Measurements from ENCODE around the gene RGS3. TPM values are rescaled to one million over a fixed set of nuclear protein-coding genes. Genes with fewer than 3 reads are reported as not detected.

Gene RGS3
- total RNA-seq, 1 donor from 2014 or later = 36.7 TPM

DNA sequence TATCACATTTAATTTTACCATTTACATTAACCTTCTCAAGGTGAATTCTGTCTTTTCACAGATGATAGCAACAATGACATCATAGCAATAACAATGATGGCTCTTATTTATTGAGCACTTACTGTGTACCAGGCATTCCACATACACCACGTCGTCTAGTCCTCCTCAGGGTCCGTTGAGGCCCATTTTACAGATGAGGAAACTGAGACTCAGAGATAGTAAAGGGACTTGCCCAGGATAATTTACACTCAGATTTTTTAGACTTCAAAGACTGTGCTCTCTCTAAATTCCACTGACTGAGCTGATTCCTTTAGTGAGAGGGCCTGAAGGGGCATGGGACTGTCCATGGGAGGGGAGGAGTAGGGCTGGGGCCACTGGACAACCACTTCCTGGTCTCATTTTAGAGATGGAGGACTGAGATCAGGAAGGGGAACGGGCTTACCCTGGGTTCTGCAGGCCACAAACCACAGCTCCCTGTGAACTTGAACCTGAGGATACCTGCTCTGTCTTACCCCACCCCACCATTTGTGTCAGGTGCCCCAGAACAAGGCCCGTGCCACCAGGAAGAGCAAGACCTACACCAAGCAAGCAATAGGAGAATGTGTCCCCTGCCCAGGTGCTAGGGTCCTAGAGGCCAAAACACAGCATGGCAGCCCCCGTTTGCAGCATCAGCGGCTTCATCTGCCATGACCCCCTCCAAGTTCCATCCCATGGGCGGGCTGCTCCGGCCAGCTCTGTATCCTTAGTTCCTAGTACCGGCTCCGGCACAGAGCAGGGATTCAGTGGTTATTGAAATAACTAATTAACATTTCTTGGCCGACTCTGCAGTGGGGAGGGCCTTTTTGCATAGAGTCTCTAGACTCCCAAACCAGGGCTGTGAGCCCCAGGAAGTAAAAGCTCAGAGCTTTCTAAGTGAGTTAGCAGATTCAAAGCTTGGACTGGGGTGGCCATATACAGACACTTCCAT is 96.6 kb downstream of the RGS3 start:
- Mint-ChIP-seq H3K36me3 (ENCODE audit: low read depth) (no peaks in the 10 kb centered on the region), H3K27me3 (ENCODE audit: low read depth) (no peaks in the 10 kb centered on the region), H3K9me3 (no peaks in the 10 kb centered on the region), H3K4me1 (peaks cover 18% of the 10 kb centered on the region), H3K27ac (ENCODE audit: unreplicated experiment) (peak overlapping the region; percentile 50), H3K4me3 (no peak overlapping the region)
- no peak for DNase-seq (ENCODE audit: low read depth, low spot score)
- TF ChIP-seq, protein P1, sequence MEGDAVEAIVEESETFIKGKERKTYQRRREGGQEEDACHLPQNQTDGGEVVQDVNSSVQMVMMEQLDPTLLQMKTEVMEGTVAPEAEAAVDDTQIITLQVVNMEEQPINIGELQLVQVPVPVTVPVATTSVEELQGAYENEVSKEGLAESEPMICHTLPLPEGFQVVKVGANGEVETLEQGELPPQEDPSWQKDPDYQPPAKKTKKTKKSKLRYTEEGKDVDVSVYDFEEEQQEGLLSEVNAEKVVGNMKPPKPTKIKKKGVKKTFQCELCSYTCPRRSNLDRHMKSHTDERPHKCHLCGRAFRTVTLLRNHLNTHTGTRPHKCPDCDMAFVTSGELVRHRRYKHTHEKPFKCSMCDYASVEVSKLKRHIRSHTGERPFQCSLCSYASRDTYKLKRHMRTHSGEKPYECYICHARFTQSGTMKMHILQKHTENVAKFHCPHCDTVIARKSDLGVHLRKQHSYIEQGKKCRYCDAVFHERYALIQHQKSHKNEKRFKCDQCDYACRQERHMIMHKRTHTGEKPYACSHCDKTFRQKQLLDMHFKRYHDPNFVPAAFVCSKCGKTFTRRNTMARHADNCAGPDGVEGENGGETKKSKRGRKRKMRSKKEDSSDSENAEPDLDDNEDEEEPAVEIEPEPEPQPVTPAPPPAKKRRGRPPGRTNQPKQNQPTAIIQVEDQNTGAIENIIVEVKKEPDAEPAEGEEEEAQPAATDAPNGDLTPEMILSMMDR (conservative IDR thresholded peaks at IDR 0.05) = no peak

DNA sequence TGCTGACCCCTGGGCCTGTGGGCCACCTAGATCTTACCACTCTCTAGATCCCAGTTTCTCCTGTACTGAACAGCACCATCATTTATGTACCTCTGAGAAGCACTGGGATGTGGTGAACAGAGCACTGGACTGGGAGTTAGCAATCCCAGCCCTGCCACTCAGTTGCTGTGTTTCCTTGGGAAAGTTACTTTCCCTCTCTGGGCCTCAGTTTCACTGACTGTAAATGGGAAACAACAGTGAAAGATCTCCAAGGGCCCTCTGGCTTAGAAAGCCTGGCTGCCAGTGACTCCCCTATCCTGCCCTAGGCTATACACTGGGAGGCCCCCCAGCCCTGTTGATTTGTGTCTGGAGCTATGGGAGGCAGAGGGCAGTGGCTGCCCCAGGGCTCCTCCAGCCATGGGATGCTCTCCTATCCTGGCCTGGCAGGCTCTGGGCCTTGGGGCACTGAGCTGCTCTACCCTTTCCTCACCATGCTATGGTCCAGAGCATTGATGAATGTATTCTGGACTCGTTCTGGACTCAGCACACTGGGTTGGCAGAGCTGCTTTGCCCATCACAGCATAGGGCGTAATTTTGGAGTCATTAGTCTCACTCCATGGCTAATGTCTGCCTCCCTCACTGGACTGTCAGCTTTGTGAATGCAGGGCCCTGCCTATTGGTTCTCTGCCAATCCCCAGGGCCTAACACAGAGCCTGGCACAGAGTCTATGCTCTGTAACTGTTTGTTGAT is 99.3 kb downstream of the RGS3 start:
- TF ChIP-seq, protein P1 (conservative IDR thresholded peaks at IDR 0.05) = no peak
- Mint-ChIP-seq H3K27ac (ENCODE audit: unreplicated experiment) (no peak overlapping the region), H3K4me1 (peaks cover 35% of the 10 kb centered on the region), H3K36me3 (ENCODE audit: low read depth) (no peaks in the 10 kb centered on the region), H3K27me3 (ENCODE audit: low read depth) (no peaks in the 10 kb centered on the region), H3K9me3 (no peaks in the 10 kb centered on the region), H3K4me3 (peak overlapping the region; percentile 8)
- no peak for DNase-seq (ENCODE audit: low read depth, low spot score)

DNA sequence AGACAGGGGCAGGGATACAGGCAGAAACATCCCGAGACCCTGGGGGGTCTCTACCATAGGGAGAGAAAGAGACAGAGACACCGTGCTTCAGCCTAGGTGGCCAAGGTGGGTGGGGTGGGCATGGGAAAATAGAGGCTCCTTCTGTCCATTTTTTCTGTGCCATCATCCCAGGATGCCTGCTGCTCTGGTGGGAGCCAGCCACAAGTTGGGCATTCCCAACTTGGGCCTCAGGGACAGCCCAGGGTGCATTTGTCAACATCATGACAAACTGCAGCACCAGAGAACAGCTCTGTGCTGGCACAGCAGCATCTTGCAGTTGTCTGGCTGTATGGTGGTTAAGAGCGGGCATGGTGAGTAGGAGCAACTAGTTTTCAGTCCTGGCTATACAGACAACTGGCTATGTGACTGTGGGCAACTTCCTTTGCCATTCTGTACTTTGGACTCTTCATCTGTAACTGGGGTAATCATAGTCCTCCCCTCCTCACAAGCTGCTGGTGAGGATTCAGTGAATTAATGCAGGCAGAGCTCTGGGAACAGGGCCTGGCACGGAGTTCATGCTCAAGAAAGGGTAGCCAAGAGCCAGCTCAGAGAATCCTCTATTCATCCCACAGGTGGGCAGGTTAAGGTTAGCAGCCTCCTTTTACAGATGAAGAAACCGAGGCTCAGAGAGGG is 100.4 kb downstream of the RGS3 start:
- H3K27me3 Mint-ChIP-seq (ENCODE audit: low read depth) = no peaks in the 10 kb centered on the region
- peak overlapping the region; percentile 8 for H3K4me3 Mint-ChIP-seq
- H3K9me3 Mint-ChIP-seq = no peaks in the 10 kb centered on the region
- no peak for DNase-seq (ENCODE audit: low read depth, low spot score)
- peaks cover 35% of the 10 kb centered on the region for H3K4me1 Mint-ChIP-seq
- TF ChIP-seq, protein P1 (conservative IDR thresholded peaks at IDR 0.05) = no peak
- no peak overlapping the region for H3K27ac Mint-ChIP-seq (ENCODE audit: unreplicated experiment)
- H3K36me3 Mint-ChIP-seq (ENCODE audit: low read depth) = no peaks in the 10 kb centered on the region

DNA sequence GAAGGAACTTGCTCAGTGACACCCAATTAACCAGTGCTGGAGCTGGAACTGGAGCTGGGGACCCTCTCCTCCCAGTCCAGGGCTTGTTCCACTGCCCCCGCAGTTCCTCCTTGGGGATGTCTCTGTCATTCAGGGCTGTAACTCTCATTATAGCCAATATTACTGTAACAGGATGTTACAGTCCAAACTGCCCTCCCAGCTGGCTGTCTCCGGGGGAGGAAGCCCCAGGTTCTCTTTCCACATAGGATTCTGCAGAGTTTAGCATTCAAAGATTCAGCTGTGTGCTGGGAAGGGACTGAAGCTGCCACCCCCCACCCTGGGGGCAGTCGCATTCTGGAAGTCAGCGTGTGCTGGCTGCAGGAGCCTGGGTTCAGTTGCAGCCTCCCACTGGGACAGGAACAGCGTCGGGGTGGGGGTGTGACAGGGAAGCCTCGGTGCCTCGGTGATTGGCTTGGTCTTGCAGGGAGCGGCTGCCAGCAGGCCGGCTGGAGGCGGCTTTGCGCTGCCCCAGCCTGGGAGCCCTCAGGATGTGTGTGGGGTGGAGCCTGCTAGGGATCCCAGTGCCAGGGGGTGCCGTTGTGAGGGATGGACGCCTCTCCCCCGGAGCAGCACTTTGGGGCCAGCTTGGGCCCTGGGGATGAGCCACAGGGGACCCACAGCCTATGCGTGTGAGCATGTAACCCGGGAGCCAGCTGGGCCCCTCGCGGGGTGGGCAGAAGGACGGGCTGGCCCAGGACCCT is 101.1 kb downstream of the RGS3 start:
- Mint-ChIP-seq H3K27me3 (ENCODE audit: low read depth) (no peaks in the 10 kb centered on the region), H3K27ac (ENCODE audit: unreplicated experiment) (peak overlapping the region; percentile 82), H3K36me3 (ENCODE audit: low read depth) (no peaks in the 10 kb centered on the region), H3K4me1 (peaks cover 39% of the 10 kb centered on the region), H3K4me3 (peak overlapping the region; percentile 72), H3K9me3 (no peaks in the 10 kb centered on the region)
- TF ChIP-seq, protein P1 (conservative IDR thresholded peaks at IDR 0.05) = no peak
- DNase-seq (ENCODE audit: low read depth, low spot score) = no peak
